Skin epidermis (tissue), 12 donors: Measurements from ENCODE around the gene HSDL1.
"Not testable (repeated sequence)": the region's sequence is repeated elsewhere in the genome, so short reads cannot be mapped to it uniquely, and the experiment has no call there.

Experiments used
- H3K27ac ChIP-seq, 21 experiments: fragments of 200-600 bp; sonication (generic) in 11 of 21; one replicate each; pipeline ENCODE4 v1.5.0; 2020; ENCODE audit warnings: mild to moderate bottlenecking in 3 of 21, inconsistent platforms in 2 of 21, moderate library complexity in 2 of 21
- H3K4me3 ChIP-seq, 7 experiments: fragments of 200-600 bp; sonication (generic) in 2 of 7; one replicate each; pipeline ENCODE4 v1.5.0; 2020; ENCODE audit warnings: inconsistent platforms in 2 of 7, mild to moderate bottlenecking in 2 of 7, moderate library complexity in 1 of 7

HSDL1 gene

GRCh38 chr16:84141143-84141670 lies 3.8 kb downstream of the HSDL1 start:
- no peak overlapping the region for H3K27ac ChIP-seq
- no peak overlapping the region for H3K4me3 ChIP-seq

- peak overlapping the region in 5 of 21 experiments; percentile 17 to 62 (median 39) for H3K27ac ChIP-seq
- H3K4me3 ChIP-seq = no peak overlapping the region
Observed at GRCh38 chr16:84139628-84140258, 5.2 kb downstream of the HSDL1 start.

GRCh38 chr16:84138824-84139627 lies 6.0 kb downstream of the HSDL1 start:
- peak overlapping the region in 7 of 21 experiments; percentile 12 to 62 (median 39) for H3K27ac ChIP-seq
- H3K4me3 ChIP-seq = no peak overlapping the region

- no peak overlapping the region for H3K27ac ChIP-seq
Observed at GRCh38 chr16:84138500-84138823, 6.5 kb downstream of the HSDL1 start.

GRCh38 chr16:84137769-84138357 lies 7.1 kb downstream of the HSDL1 start:
- H3K4me3 ChIP-seq = no peak overlapping the region
- no peak overlapping the region for H3K27ac ChIP-seq

More at GRCh38 chr16:84138500-84138823, 6.5 kb downstream of the HSDL1 start:
- no peak overlapping the region for H3K4me3 ChIP-seq

GRCh38 chr16:84137287-84137686 lies 7.7 kb downstream of the HSDL1 start:
- H3K4me3 ChIP-seq = no peak overlapping the region
- H3K27ac ChIP-seq = no peak overlapping the region

- Histone ChIP-seq H3K27ac (no peak overlapping the region), H3K4me3 (no peak overlapping the region)
Observed at GRCh38 chr16:84136331-84137125, 8.4 kb downstream of the HSDL1 start.

- Histone ChIP-seq H3K27ac (no peak overlapping the region), H3K4me3 (no peak overlapping the region)
Observed at GRCh38 chr16:84132527-84133285, 12.3 kb downstream of the HSDL1 start.

GRCh38 chr16:84131117-84131516 lies 13.9 kb downstream of the HSDL1 start:
- H3K4me3 ChIP-seq = no peak overlapping the region

GRCh38 chr16:84124257-84125073 lies 20.5 kb downstream of the HSDL1 start:
- Histone ChIP-seq H3K27ac (no peak overlapping the region), H3K4me3 (no peak overlapping the region)

More at GRCh38 chr16:84131117-84131516, 13.9 kb downstream of the HSDL1 start:
- no peak overlapping the region for H3K27ac ChIP-seq

GRCh38 chr16:84121007-84121406 lies 24.0 kb downstream of the HSDL1 start:
- Histone ChIP-seq H3K4me3 (no peak overlapping the region), H3K27ac (no peak overlapping the region)

- Histone ChIP-seq H3K4me3 (no peak overlapping the region), H3K27ac (no peak overlapping the region)
Observed at GRCh38 chr16:84120023-84120422, 25.0 kb downstream of the HSDL1 start.

- H3K27ac ChIP-seq = no peak overlapping the region
- H3K4me3 ChIP-seq = no peak overlapping the region
Observed at GRCh38 chr16:84119368-84119767, 25.6 kb downstream of the HSDL1 start.

- not testable (repeated sequence) for H3K27ac ChIP-seq, H3K4me3 ChIP-seq
Observed at GRCh38 chr16:84118315-84118714, 26.7 kb downstream of the HSDL1 start.

- peak overlapping the region; percentile 73 to 97 (median 88) for H3K4me3 ChIP-seq
- H3K27ac ChIP-seq = peak overlapping the region in 20 of 21 experiments; percentile 83 to 98 (median 94)
Observed at GRCh38 chr16:84117494-84117843, 27.5 kb downstream of the HSDL1 start.

- H3K27ac ChIP-seq = peak within 1 kb of the TSS; percentile 83 to 98 (median 94)
- H3K4me3 ChIP-seq = peak within 1 kb of the TSS; percentile 73 to 97 (median 88)
Observed at GRCh38 chr16:84116720-84117493, 28.1 kb downstream of the HSDL1 start, which contains the start of gene MBTPS1. TSS of gene MBTPS1 (minus strand) at chr16:84116942. CDS start at chr16:84101783, 15,159 bp downstream.

- peak overlapping the region; percentile 81 to 98 (median 94) for H3K27ac ChIP-seq
Observed at GRCh38 chr16:84115919-84116719, 28.9 kb downstream of the HSDL1 start.

More at GRCh38 chr16:84115919-84116719, 28.9 kb downstream of the HSDL1 start:
- peak overlapping the region; percentile 73 to 97 (median 88) for H3K4me3 ChIP-seq
